GM21825 (cell line): ENCODE results near the gene TAF1A.

ENCODE experiments used
- ATAC-seq: cut with Tn5 transposase; IDR thresholded peaks from one replicate; pipeline ENCODE4 v1.9.1; 2021; ENCODE audit warnings: mild to moderate bottlenecking, moderate library complexity; ENCODE audit not compliant: unreplicated experiment

TAF1A gene

DNA sequence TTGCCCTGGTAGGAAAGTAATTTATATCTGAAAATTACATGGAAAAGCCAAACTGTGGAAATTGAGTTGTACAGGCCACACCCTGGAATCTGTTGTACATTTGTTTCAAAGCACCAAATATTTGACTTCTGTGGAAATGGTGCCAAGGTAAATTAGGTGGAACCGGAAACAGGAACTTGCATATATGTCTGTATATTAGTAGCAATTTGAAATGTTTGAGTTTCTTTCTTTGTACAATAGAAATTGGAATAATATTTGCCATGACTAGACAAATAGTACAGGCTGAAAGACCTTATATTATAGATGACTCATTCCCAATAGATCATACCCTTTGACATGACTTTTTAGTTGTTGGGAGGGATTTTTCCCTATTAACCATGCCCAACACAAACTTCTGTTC lies 10.5 kb upstream of the TAF1A start:
- ATAC-seq = no peak

DNA sequence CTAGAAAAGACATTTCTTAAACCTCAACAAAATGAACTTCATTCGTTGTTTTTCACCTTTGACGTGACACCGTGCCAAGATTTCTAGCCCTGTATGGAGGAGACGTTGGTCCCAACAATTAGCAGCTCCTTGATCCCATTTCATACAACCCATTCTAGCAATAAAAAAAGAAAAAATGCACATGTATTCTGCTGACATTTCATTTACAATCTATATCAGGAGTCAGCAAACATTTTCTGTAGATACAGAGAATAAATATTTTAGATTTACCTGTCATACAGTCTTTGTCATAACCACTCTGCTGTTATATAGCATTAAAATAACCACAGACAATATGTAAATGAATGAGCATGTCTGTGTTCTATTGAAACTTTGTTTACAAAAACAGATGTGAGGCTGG lies 7.0 kb upstream of the TAF1A start:
- no peak for ATAC-seq

DNA sequence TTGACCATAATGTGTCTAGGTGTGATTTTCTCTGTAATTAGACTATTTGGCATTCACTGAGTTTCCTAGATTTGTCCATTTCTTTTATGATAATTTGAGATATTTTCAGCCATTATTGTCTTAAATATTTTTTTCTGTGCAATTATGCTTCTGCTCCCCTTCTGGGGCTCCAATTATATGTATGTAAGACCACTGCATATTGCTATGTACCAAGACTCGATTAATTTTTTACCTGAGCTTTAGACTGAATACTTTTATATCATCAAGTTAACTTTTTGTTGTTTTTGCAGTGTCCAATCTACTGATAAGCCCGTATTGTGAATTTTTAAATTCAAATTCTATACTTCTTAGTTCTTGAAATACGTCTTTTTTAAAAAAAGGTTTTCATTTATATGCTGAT lies 5.1 kb upstream of the TAF1A start:
- no peak for ATAC-seq

DNA sequence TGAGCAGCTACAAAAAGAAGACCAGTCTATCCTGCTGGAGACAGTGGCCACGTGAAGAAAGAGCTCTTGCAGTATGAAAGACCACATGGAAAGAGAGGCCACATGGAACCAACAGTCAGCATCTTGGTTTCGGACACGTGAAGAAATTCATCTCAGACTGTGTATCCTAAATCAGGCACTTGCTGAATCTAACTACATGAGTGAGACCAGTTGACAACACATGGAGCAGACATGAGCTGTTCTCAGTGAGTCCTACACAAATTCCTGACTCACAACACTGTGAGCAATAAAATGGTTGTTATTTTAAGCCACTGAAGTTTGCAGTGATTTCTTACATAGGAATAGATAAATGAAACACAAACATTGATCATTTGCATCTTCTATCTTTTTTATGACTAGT lies 2.4 kb upstream of the TAF1A start:
- no peak for ATAC-seq

DNA sequence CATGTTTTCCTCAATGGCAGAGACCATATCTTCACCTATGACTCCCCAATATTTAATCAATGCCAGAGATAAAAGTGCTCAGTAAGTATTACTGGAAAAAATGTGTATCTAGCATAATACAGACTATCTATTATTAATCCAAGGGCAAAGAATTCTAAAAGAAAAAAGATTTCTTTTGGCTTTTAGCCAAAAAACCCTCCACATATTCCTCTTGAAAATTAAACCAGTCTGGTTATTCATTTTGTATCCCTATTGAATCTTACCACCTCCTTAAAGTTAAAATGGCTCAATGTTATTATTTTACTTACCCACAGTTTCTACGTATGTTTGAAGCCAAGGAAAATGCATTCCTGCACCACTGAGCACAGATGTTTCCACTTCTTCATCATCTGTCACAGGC lies 1.6 kb downstream of the TAF1A start:
- ATAC-seq = no peak

DNA sequence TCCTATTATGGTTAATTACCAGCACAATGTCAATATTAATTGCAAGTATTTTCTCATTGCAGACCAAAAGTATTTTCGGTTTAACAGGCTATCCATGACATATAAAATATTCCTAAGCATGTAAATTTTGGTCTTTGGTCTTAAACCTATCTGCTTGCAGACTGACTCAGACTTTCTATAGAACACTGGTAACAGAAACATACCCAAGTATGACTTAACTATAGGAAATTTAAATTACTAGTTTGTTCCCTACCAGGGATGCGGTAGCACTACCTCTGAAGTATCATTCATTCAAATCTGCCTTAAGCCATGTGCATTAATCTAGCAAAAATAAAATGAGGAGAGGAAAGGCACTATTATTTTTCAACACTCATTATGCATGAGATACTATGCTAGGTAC lies 2.9 kb downstream of the TAF1A start:
- ATAC-seq = no peak

DNA sequence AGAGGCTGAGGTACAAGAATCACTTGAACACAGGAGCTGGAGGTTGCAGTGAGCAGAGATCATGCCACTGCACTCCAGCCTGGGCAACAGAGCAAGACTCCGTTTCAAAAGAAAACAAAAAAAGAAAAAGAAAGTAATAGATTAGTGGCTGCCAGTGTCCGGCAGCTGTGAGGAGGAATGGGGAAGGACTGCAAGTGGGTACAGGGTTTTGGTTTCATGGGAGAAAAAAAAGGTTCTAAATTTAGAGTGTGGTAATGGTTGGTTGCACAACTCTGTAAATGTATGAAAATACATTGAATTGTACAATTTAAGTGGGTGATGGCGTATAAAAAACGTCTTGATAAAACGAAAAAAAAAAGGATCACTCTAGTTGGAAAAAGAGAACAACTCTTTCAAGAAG lies 6.7 kb downstream of the TAF1A start:
- ATAC-seq = peak; percentile 89

DNA sequence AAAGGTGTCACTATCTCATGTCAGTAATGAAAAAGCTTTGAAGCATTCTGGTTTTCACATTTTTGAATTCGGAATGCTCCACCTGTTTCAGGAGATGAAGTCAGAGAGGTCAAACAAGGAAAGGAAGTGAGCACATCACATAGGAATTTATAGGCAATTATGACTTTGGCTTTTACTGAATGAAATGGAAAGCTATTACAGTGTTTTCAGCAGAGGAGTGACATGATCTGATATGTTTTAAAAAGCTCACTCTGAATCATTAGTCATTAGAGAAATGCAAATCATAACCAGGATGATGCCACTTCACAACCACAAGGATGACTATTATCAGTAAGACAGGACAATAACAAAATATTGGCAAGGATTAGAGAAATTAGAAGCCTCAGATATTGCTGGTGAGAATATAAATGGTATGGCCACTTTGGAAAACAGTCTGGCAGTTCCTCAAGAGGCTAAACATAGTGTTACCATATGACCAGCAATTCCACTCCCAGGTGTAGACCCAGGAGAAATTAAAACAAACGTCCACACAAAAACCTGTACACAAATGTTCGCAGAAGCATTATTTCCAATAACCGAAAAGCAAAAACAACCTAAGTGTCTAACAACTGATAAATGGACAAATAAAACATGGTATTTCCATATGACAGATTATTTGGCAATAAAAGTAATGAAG lies 7.5 kb downstream of the TAF1A start:
- ATAC-seq = peak; percentile 44

DNA sequence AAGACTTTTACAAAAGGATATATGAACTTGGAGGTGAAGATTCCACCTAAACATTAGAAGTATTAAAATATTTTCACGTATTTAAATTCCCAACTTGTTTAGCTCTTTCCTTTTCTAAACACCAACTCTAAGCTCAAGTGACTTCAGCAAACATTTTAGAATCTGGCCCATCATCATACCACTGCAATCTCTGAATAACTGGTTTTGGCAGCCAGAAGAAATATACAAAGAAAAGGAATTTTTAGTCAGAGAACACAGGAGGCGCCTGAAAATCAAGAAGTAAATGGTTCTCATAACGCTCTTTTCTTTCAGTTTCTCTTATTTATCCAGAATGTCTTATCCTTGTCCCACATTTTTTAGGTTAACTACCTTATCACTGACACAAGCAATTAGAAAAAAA lies 10.4 kb downstream of the TAF1A start:
- ATAC-seq = no peak

DNA sequence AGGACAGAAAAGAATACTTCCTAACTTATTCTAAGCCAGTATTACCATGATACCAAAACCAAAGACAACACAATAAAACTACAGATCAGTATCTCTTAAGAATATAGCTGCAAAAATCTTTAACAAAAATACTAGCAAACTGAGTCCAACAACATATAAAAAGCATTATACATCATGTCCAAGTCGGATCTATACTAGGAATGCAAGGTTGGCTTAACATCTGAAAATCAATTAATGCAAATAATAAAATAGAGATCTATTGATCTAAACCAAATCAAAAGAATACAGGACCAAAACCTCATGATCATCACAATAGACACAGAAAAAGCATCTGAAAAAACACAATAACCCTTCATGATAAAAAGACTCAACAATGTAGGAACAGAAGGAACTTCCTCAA lies 18.9 kb downstream of the TAF1A start:
- ATAC-seq = no peak

DNA sequence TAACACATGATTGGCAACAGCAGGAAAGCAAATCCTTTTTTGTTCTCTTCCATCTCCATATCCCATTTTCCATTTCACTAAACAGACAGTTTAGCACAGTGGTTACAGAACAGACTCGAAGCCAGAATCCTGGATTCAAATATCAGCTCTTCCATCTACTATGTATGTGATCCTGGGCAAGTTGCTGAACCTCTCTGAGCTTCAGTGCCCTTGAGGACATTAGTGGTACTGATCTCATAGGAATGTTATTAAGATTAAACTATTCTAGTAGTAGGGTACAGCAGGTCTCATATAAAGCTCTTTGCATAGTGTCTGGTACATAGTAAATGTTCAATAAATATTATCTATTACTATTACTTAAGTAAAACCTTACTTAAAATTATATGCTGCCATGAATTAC lies 28.1 kb downstream of the TAF1A start:
- ATAC-seq = no peak

DNA sequence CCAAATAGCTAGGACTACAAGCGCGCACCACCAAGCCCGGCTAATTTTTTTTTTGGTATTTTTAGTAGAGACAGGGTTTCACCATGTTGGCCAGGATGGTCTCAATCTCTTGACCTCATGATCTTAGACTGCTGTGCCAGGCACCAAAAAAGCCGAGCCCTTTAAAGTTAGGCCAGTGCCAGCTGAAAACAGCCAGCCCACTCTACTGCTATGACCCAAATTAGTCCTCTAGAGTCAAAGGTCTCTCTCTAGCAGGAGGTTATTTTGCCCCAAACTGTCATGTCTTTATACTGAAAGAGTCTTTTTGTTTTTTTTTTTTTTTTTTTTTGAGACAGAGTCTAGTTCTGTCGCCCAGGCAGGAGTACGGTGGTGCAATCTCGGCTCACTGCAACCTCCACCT lies 32.2 kb downstream of the TAF1A start:
- no peak for ATAC-seq

DNA sequence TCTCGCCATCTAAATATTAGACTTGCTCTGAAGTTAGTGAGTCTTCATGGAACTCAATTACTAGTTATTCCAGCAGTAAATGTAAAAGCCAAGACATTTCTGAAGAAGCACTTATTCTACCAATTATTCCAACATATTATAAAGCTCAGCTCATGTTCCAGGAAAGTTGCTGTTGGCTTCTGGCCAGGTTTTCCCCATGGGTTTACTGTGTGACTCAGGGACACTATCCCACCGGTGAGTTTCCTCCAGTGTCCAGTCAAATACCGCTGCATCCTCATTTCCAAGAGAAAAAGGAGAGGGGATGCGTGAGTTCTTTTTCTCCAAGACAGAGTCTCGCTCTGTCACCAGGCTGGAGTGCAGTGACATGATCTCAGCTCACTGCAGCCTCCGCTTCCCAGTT lies 32.6 kb downstream of the TAF1A start:
- no peak for ATAC-seq

DNA sequence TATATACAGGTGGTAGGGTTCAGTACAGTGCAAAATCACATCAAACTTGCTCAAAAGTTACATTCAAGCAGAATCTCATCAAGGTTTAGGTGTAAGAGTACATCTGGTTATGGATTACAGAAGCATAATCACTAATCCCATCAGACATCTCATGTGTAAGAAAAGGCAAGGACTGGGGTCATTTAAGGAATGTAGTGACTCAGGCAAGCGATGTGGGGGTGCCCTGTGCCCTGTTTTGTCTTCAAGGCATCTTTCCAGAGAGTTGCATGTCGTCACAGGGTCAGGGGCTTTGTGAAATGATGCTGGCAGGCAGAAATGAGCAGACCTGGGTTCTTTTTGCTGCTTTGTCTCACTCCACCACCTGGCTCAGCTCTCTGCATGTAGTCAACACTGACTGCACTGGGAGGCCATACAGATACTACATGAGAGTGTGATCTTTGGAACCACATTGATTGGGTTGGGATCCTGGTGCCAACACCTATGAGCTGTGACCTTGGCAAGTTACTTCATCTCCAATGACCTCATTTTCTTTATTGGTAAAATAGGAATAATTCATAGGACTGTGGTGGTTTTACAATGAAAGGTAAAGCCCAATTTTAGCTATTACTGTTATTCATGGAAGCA lies 33.6 kb downstream of the TAF1A start:
- ATAC-seq = no peak

DNA sequence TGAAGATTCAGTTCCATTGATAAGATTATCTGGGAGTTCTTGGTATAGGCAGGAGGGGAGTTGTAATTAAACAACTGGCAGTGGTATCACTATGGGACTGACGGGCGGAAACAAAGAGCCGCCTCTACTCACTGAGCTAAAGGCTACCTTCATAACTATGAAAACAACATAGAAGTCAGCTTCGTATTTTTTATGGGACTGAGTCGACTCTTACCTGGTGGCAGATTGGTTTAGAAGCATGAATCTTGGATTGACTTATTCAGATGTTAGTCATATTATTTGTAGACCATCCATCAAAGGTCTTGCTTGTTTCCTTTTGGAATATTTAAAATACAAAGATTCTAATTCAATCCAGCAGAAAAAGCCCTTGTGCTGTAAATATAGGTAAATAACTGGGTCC lies 35.6 kb downstream of the TAF1A start:
- no peak for ATAC-seq

DNA sequence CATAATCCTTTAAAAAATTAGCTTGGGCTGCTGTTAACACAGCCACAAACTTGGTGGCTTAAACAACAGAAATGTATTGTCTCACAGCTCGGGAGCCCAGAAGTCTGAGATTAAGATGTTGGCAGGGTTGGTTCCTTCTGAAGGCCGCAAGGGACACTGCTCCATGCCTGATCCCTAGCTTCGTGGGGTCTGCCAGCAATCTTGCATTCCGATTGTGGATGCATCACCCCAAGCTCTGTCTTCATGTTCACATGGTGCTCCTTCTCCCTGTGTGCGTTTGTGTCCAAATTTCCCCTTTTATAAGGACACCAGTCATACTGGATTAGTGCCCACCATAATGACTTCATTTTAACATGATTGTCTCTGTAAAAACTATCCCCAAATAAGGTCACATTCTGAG lies 36.9 kb downstream of the TAF1A start:
- ATAC-seq = no peak

DNA sequence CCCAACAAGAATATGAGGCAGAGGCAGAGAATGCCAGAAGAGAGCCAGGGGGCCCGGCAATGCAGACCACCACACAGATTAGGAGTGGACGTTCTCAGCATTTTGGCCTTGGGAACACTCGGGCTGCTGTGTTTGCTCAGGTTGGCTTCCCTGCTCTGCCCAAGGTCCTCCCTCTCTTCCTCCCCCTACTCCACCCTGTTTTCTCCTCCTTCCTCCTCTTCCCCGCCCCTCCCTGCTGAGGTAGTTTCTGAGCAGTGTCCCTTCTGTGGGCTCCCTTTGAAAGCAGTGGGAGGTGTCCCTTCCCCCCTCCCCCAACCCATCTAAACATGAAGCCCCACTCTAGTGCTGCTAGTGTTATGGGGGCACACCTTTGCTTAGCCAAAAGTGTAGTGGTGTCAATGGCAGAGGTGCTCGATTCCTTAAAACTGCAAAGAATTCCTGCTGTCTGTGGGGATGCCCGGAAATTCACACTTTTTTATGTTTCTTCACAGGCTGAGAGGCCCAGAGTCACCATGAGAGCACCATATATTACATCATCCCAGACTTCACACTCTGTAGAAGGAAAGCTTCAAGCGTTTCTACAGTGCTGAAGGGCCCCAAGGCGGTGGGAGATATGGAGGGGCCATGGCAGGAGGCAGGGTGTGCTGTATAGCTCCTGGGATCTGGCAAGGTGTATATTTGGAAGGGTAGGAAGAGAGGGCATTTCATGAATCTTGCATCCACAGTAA lies 41.6 kb downstream of the TAF1A start, which contains the start of gene HHIPL2:
HHIPL2 (minus strand) TSS at position 161 of the 728 bp plus-strand sequence; CDS start at position 101, 60 bp downstream.
- no peak for ATAC-seq

DNA sequence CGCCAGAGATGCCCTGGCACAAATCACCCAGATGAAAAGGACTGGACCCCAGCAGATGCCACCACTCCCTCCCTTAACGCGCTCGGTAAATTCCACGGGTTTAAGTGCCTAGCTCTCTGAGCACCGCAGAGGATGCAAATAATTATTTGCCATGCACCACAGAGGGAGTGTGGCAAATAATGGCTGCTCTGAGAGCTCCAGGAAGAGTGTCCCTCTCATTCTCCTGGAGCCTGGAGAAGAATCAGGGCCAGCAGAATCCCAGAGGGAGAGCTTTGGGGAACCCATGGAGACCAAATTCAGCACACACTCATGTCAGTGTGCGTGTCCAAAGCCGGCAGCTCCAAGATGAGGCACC lies 42.5 kb downstream of the TAF1A start:
- no peak for ATAC-seq

DNA sequence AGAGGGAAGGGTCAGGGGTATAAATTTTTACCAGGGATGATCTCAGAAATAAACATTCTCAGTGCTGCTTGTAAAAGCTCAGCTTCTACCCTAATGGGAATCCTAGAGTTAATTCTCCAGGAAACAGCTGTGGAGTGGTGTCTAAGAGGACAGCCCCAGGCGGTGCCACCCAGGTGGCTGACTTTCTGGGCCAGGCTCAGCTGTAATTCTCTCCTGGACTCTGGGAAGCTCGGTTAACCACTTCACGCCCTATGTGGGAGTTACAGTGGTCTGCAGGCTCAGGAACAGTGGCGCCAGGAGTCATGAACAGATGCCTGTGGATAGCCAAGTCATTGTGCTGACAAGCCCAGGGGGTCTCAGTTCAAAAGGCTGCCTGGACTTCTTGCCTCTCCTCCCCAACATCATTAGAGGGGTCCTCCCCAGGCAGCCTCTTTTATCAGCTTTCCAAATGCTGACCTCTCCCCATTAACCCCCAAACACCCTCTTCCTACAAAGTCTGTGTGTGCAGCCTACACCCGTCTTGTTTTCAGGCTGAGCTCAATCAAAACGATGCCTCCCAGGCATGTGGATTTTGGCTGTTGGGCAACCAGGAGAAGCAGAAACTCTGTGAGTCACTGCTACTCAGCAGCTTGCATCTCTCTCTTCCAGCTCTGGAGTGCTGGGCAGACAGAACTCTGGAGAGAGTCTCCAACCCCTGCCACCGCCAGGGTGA lies 43.0 kb downstream of the TAF1A start:
- no peak for ATAC-seq

DNA sequence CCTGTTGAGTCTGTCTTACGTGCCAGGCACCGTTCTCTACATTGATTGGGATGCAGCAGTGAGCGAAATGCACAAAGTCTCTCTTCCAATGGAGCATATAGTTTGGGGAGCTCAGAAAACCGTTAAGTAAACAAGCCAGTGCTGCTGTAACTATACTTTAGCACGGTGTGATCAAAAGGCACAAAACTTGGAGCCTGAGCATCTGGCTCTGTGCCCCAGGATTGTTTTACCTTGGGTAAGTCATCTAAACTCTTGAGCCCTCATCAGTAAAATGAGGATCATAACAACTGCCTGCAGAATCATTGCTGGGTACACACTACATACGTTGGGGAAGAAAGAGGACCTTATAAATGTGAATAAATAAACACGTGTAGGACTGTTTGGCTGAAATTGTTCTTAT lies 43.6 kb downstream of the TAF1A start:
- ATAC-seq = no peak

DNA sequence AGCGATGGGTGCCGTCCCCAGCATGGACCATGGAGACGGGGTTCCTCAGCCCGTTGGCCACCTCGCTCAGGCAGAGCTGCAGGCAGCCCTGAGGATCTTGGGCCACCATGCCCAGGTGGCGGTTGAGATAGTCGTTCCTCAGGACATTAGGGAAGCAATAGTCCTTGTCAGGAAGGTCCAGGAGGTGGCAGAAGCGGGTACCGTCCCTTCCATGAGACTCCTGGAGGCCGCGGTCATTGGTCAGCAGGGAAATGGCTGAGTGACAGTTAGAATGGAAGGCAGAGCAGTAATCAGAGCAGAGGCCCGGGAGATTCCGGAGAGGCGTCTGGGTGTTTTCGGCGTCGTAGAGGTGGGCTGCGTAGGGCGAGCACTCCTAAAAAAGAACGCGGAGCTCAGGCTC lies 45.9 kb downstream of the TAF1A start:
- no peak for ATAC-seq

DNA sequence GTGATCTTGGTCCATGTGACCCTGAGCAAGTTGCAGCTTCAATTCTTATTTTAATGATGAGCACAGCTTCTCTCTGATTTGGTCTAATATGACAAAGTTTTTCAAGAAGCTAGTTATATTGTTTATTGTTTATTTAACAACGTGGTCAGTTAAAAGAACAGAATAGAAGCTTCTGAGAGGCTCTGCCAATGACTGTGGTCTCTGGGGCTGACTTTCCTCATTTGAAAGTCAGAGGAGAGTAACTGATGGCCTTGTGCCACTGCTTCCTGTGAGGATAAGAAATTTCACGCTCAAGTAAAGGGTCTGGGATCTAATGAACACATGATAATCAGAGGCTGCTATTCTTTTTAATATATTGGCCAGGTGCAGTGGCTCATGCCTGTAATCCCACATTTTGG lies 49.1 kb downstream of the TAF1A start:
- ATAC-seq = no peak
